Endothelial cell of umbilical vein (primary cell): ENCODE measurements around the gene MSH5.

Source experiments
- CTCF ChIP-seq, 2 donors: IDR thresholded peaks; 1 replicate in 1 of 2; 2 replicates in 1 of 2; pipeline ENCODE4 v1.5.1; 2011; ENCODE audit warnings: low read length in 2 of 2, mild to moderate bottlenecking in 2 of 2, moderate library complexity in 2 of 2, control low read depth in 1 of 2, inconsistent platforms in 1 of 2, low read depth in 1 of 2; ENCODE audit not compliant: insufficient read depth in 1 of 2; ENCODE audit errors: extremely low read depth in 1 of 2
- EZH2 ChIP-seq: IDR thresholded peaks from 2 replicates; pipeline ENCODE4 v1.6.1; 2012; ENCODE audit warnings: borderline replicate concordance, low read depth, mild to moderate bottlenecking, moderate library complexity, low read length, inconsistent platforms; ENCODE audit not compliant: severe bottlenecking
- FOS ChIP-seq: IDR thresholded peaks from 2 replicates; pipeline ENCODE4 v1.6.1; 2011; ENCODE audit warnings: mild to moderate bottlenecking, low read length, moderate library complexity, borderline replicate concordance; ENCODE audit not compliant: insufficient read depth
- GATA2 ChIP-seq: IDR thresholded peaks from 2 replicates; pipeline ENCODE4 v1.7.0; 2011; ENCODE audit warnings: low read depth, mild to moderate bottlenecking, moderate library complexity, mixed read lengths, low read length; ENCODE audit not compliant: insufficient read length, insufficient read depth
- JUN ChIP-seq: IDR thresholded peaks from 2 replicates; pipeline ENCODE4 v1.6.1; 2011; ENCODE audit warnings: borderline replicate concordance, low read depth; ENCODE audit not compliant: insufficient read length, insufficient read depth
- MAX ChIP-seq: IDR thresholded peaks from 2 replicates; pipeline ENCODE4 v1.6.1; 2011; ENCODE audit not compliant: insufficient read depth, insufficient read length
- MYC ChIP-seq: IDR thresholded peaks from one replicate; pipeline ENCODE4 v1.6.1; 2011; ENCODE audit warnings: mild to moderate bottlenecking, low read depth, low read length
- POLR2A ChIP-seq: IDR thresholded peaks from 2 replicates; pipeline ENCODE4 v1.6.1; 2012; ENCODE audit warnings: low read depth, mild to moderate bottlenecking, control low read depth, low read length
- POLR2AphosphoS5 ChIP-seq: IDR thresholded peaks from 2 replicates; pipeline ENCODE4 v1.6.1; 2012; ENCODE audit warnings: low read depth, mild to moderate bottlenecking, control low read depth, low read length, moderate library complexity; ENCODE audit not compliant: insufficient read depth

- TF ChIP-seq CTCF (IDR thresholded peaks at IDR 0.05; ENCODE audit: extremely low read depth in 1 of 2, insufficient read depth in 1 of 2, low read depth in 1 of 2, low read length in 2 of 2) (peak; percentile 61 to 75), EZH2 (no peak), MYC (no peak), POLR2A (no peak), MAX (no peak), POLR2AphosphoS5 (no peak), FOS (no peak), JUN (no peak), GATA2 (no peak)
Observed at GRCh38 chr6:31791324-31792089, 51.7 kb downstream of the MSH5 start.
